Testis (tissue), 3 donors: ENCODE data around the gene TTLL11. TPM values are rescaled to one million over a fixed set of nuclear protein-coding genes. Genes with fewer than 3 reads are reported as not detected.
A peak's percentile ranks its signal among the peaks of the same experiment; 100 is the strongest.

Experiments
- DNase-seq: peaks from one replicate; pipeline ENCODE4 v3.0.0-alpha.2; 2019
- H3K27ac ChIP-seq, 2 donors: fragments of 200-600 bp; sonication (generic); one replicate each; pipeline ENCODE4 v1.5.1; 2019
- H3K27me3 ChIP-seq: fragments of 200-600 bp; sonication (generic); one replicate; pipeline ENCODE4 v1.5.1; 2019
- H3K36me3 ChIP-seq: fragments of 200-600 bp; sonication (generic); one replicate; pipeline ENCODE4 v1.5.1; 2017; ENCODE audit warnings: low read depth; ENCODE audit errors: missing control alignments
- H3K4me1 ChIP-seq: fragments of 200-600 bp; sonication (generic); one replicate; pipeline ENCODE4 v1.5.1; 2019
- H3K4me3 ChIP-seq, 2 donors: fragments of 200-600 bp; sonication (generic); one replicate each; pipeline ENCODE4 v1.5.1; 2017 to 2019
- H3K9me3 ChIP-seq: fragments of 200-600 bp; sonication (generic); one replicate; pipeline ENCODE4 v1.5.1; 2017
- POLR2A ChIP-seq: fragments of 450-650 bp; IDR thresholded peaks from one replicate; pipeline ENCODE4 v1.6.1; 2017; ENCODE audit warnings: antibody characterized with exemption, mild to moderate bottlenecking, moderate library complexity
- WGBS, 2 donors: methylation state at CpG; one replicate each; pipeline ENCODE4 v1.1.5; 2018; 5-methylcytosine and 5-hydroxymethylcytosine counted together
- intact Hi-C: fragments of 100-400 bp; cut with DNase I; formaldehyde crosslinking; loops from one replicate; pipeline ENCODE4 v1.15.1; 2023; ENCODE audit warnings: low total_unique reads
- polyA plus RNA-seq: library from polyadenylated mRNA; stranded (reverse); fragments of 350-450 nt; fragmentation: Illumina TruSeq; extraction: RNeasy Lipid Tissue Mini Kit (QIAGEN cat#74804); gene quantifications from one replicate; pipeline ENCODE4 v1.2.3, GENCODE V29; 2014; ENCODE audit warnings: low read depth, low replicate concordance; ENCODE audit not compliant: insufficient read depth
- total RNA-seq, 2 donors: library from RNA; depleted of rRNA; stranded (reverse); fragments of >200 nt; gene quantifications; one replicate each; pipeline ENCODE4 v1.2.3, GENCODE V29; 2016
- TF ChIP-seq, protein P1 (sequence below), 3 experiments: fragments of 450-650 bp in 2 of 3; fragments of 200-600 bp in 1 of 3; sonication (generic) in 1 of 3; IDR thresholded peaks; one replicate each; pipeline ENCODE4 v1.5.1; 2016 to 2019; ENCODE audit warnings: antibody characterized with exemption in 3 of 3, mild to moderate bottlenecking in 2 of 3, moderate library complexity in 1 of 3

The TTLL11 gene
- total and polyA plus RNA-seq, 3 donors from 2014 or later, result 17.8 to 36.5 (median 19.8) TPM

DNA sequence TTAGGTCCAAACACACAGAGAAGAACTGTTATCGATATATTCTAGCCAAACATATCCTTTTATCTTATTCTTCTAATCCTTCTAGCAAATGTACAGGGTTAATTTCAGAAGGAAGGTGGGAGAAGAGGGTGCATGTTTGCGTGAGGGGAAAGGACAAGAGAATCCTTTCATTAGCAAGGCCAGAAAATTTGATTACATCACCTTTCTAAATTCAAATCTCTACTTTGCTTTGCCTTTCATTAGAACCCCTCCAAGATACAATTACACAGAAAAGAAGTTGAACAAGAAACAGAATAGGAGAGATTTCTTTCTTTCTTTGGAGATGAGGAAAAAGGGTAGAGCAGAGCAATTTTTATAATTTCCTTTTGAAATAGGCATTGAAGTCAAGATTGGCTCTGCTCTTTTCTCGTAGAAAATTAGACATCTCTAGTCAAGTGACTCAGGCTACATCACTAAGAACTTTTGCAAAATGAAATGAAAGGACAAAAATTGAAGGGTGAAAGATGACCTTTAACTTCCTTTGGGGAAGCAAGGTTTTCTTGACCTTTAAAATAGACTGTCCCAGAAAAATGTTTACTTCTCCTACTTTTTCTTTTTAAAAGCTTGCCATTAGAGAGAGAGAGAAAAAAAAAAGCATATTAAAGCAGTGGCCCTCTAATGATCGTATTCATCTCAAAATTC lies 81.2 kb downstream of the TTLL11 start:
- Histone ChIP-seq H3K4me1 (peaks cover 11% of the 10 kb centered on the region), H3K27me3 (no peaks in the 10 kb centered on the region), H3K4me3 (no peak overlapping the region), H3K36me3 (no peaks in the 10 kb centered on the region), H3K9me3 (no peaks in the 10 kb centered on the region), H3K27ac (no peak overlapping the region)
- no peak for DNase-seq
- WGBS, 2 donors, result 81 to 85% methylated on average over 4 of the region's 4 CpGs
- intact Hi-C loops, result no loop called here
- TF ChIP-seq, protein P1, sequence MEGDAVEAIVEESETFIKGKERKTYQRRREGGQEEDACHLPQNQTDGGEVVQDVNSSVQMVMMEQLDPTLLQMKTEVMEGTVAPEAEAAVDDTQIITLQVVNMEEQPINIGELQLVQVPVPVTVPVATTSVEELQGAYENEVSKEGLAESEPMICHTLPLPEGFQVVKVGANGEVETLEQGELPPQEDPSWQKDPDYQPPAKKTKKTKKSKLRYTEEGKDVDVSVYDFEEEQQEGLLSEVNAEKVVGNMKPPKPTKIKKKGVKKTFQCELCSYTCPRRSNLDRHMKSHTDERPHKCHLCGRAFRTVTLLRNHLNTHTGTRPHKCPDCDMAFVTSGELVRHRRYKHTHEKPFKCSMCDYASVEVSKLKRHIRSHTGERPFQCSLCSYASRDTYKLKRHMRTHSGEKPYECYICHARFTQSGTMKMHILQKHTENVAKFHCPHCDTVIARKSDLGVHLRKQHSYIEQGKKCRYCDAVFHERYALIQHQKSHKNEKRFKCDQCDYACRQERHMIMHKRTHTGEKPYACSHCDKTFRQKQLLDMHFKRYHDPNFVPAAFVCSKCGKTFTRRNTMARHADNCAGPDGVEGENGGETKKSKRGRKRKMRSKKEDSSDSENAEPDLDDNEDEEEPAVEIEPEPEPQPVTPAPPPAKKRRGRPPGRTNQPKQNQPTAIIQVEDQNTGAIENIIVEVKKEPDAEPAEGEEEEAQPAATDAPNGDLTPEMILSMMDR (IDR thresholded peaks at IDR 0.05), result no peak
- TF ChIP-seq POLR2A, result no peak

DNA sequence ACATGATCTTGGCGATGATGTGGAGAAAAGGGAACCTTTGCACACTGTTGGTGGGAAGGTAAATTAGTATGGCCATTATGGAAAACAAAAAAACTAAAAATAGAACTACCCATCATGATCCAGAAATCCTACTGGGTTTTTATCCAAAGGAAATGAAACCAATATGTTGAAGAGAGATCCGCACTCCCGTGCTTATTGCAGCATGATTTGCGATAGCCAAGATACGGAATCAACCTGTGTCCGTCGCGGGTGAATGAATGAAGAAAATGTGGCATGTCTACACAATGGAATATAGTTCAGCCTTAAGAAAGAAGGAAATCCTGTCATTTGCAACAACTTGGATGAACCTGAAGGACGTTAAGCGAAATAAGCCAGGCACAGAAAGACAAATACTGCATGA lies 84.5 kb downstream of the TTLL11 start:
- Histone ChIP-seq H3K36me3 (no peaks in the 10 kb centered on the region), H3K4me3 (no peak overlapping the region), H3K9me3 (no peaks in the 10 kb centered on the region), H3K27ac (no peak overlapping the region), H3K4me1 (peaks cover 11% of the 10 kb centered on the region), H3K27me3 (no peaks in the 10 kb centered on the region)
- TF ChIP-seq, protein P1 (IDR thresholded peaks at IDR 0.05), result no peak
- TF ChIP-seq POLR2A, result no peak
- no peak for DNase-seq
- intact Hi-C loops, result no loop called here
- 66 to 80% methylated on average over 10 of the region's 10 CpGs for WGBS, 2 donors

DNA sequence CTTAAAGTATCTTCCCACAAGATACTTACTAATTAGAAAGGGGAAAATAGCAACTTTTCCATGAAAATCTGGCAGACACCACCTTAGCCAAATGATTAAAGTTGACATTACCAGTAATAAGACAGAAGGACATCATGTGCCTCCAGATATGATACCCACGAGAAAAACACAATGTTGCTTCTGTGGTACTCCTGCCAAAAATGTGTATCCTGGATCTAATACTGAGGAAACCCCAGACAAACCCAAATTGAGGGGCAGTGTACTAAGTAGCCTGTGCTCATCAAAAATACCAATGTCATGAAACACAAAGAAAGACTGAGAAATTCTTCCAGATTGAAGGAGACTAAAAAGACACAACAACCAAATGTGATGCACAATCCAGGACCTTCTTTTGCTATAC lies 85.3 kb downstream of the TTLL11 start:
- 32 to 50% methylated on average over 1 of the region's 1 CpG for WGBS, 2 donors

DNA sequence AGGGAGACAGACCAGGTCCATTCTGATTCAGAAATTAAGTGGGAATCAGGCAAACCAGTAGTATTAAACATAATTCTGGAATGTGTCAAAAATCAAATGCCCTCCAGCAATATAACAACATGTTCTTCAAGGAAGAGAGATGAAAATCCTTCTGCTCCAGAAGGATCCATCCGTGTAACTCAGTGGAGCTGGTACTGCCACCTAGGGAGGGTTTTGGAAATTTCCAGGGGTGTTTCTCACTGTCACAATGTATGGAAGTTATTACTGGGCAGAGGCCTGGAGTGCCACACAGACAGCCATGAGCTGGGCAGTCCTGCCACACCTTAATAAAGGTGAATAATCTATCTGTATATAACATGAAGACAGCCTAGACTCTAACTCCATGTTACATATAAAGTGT lies 87.5 kb downstream of the TTLL11 start:
- no peak for TF ChIP-seq POLR2A
- TF ChIP-seq, protein P1 (IDR thresholded peaks at IDR 0.05), result peak in 1 of 3 experiments; percentile 9
- H3K4me3 ChIP-seq, result no peak overlapping the region
- no peaks in the 10 kb centered on the region for H3K36me3 ChIP-seq
- H3K27ac ChIP-seq, result no peak overlapping the region
- intact Hi-C loops, result no loop called here
- WGBS, 2 donors, result 47 to 57% methylated on average over 1 of the region's 1 CpG
- no peak for DNase-seq
- no peaks in the 10 kb centered on the region for H3K9me3 ChIP-seq
- H3K4me1 ChIP-seq, result peaks cover 23% of the 10 kb centered on the region
- no peaks in the 10 kb centered on the region for H3K27me3 ChIP-seq

More for the DNA sequence above, 85.3 kb downstream of the TTLL11 start:
- peaks cover 11% of the 10 kb centered on the region for H3K4me1 ChIP-seq
- no peaks in the 10 kb centered on the region for H3K27me3 ChIP-seq
- H3K36me3 ChIP-seq, result no peaks in the 10 kb centered on the region
- DNase-seq, result no peak
- TF ChIP-seq, protein P1 (IDR thresholded peaks at IDR 0.05), result no peak
- TF ChIP-seq POLR2A, result no peak
- intact Hi-C loops, result no loop called here
- no peak overlapping the region for H3K27ac ChIP-seq
- no peaks in the 10 kb centered on the region for H3K9me3 ChIP-seq
- H3K4me3 ChIP-seq, result no peak overlapping the region

DNA sequence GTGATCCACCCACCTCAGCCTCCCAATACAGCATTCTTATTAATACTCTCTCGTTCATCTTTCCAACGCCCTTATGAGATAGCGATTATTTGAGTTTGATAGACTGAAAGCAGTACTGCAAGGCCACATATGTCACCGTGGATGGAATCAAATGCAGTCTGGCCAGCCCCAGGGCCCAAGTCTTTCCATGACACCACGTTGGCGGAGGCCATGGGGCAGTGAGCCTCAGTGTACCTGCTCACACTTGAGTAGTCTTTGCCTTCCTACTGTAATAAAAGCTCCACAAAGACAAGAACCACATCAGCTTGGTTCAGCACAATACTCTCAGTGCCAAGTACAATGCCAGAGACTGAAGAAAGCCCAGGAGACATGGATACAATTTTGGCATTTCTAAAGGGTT lies 88.5 kb downstream of the TTLL11 start:
- TF ChIP-seq, protein P1 (IDR thresholded peaks at IDR 0.05), result no peak
- TF ChIP-seq POLR2A, result no peak
- intact Hi-C loops, result no loop called here
- no peak for DNase-seq
- no peak overlapping the region for H3K4me3 ChIP-seq
- no peaks in the 10 kb centered on the region for H3K36me3 ChIP-seq
- H3K27ac ChIP-seq, result no peak overlapping the region
- peaks cover 23% of the 10 kb centered on the region for H3K4me1 ChIP-seq
- no peaks in the 10 kb centered on the region for H3K9me3 ChIP-seq
- H3K27me3 ChIP-seq, result no peaks in the 10 kb centered on the region
- WGBS, 2 donors, result 96 to 97% methylated on average over 6 of the region's 6 CpGs
